HG02642 (cell line): ENCODE measurements around the gene HSD3B7.
A peak's percentile ranks its signal among the peaks of the same experiment; 100 is the strongest.
"Not testable (repeated sequence)": the region's sequence is repeated elsewhere in the genome, so short reads cannot be mapped to it uniquely, and the experiment has no call there.

Experiments used
- ATAC-seq: cut with Tn5 transposase; IDR thresholded peaks from one replicate; pipeline ENCODE4 v1.9.1; 2021; ENCODE audit warnings: mild to moderate bottlenecking; ENCODE audit not compliant: unreplicated experiment, poor library complexity

Gene HSD3B7

GRCh38 chr16:31017756-31018155, 32.7 kb downstream of the HSD3B7 start:
- ATAC-seq: not testable (repeated sequence)

DNA sequence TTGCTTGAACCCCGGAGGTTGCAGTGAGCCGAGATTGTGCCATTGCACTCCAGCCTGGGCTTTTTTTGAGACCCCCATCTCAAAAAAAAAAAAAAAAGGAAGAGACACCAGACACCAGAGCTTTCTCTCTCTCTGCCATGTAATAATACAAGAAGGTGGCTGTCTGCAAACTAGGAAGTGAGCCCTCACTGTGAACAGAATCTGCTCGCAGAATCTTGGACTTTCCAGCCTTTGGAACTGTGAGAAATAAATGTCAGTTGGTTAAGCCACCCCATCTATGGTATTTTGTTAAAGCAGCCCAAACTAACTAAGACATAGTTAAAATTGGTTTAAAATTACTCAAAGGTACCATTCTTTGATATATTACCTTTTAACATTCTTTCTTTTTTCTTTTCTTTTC, 35.5 kb downstream of the HSD3B7 start:
- ATAC-seq: no peak

- ATAC-seq: no peak
These were observed 37.7 kb downstream of the HSD3B7 start for GRCh38 chr16:31022544-31023251.

- ATAC-seq: no peak
These were observed 38.2 kb downstream of the HSD3B7 start for GRCh38 chr16:31023252-31023602.

DNA sequence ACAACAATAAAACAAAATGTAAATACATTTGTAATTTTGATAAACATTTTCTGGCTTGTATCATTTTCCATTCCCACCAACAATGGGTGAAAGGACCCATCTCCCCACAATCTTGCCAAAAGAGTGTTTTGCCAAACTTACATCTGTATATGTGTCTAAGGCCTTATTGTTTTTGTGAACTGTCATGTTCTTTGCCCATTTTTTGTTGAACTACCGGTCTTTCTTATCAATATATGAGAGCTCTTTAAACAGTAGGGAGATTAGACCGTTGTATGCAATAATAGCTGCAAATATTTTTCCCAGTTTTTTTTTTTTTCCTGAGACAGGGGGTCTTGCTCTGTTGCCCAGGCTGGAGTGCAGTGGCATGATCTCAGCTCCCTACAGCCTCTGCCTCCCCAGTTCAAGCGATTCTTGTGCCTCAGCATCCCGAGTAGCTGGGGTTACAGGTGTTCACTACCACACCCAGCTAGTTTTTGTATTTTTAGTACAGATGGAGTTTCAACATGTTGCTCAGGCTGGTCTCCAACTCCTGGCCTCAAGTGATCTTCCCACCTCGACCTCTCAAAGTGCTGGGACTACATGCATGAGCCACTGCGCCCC, 38.7 kb downstream of the HSD3B7 start:
- no peak for ATAC-seq

GRCh38 chr16:31025339-31025738, 40.3 kb downstream of the HSD3B7 start:
- ATAC-seq: no peak

DNA sequence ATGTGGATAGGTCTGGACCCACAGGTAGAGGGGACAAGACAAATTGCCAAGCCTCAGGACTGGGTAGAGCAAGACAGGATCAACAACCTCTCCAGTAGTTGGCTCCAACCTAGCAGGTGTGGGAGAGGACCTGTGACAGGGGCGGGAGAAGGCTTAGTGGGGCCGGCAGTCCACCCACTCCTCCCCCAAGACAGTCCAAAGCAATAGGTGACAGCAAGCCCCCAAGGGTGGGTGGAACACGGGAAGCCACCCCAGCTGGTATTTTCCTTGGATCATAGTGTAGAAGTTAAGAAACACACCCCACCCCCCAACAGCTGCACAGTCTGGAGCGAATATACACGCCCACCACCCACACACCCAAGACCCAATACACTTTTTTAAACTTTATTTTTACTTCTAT, 44.3 kb downstream of the HSD3B7 start:
- ATAC-seq: no peak

GRCh38 chr16:31031276-31031675, 46.3 kb downstream of the HSD3B7 start:
- ATAC-seq: no peak

DNA sequence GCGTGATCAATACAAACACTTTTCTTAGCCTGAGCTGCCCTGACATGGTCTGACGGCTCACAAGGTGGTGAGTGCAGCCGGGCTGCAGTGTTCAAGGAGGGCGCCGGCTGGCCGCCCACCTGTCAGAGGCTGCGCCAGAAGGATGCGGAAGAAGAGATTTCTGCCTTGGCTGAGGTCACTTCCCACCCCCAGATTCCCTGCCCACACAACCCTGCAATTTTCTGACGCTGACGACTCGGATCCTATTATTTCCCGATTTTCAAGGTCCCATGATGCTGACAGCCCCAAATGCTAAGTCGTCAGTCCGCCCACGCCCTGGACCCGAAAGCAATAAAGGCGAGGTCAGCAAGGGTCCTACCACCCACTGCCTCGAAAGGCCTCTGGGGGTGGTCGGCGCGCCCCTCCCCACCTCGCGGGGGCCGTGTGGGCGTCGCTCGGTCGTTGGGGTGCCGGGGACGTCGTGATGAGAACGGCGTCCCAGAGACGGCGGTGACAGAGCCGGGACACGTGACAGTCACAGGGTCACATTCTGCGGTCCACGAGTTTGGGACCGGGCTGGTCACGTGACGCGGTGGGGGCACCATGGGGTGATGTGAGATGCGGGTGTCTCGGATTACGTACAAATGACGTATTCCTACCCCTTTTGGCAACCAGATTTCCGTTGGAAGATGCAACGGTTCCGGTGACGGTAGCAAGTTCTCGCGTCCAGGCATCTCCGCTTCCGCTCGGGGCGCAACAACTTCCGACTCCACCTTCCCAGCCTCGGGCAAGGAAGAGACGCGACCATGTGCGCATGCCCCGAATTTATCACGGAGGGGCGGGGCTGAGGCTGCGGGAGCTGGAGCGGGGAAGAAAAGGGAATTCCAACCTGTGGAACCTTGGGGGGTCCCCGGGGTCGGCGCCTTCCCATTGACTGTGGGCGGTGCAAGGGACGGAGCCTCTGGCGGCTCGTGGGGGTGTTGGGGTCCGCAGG, 48.0 kb downstream of the HSD3B7 start, which contains the start of gene STX4:
STX4 (plus strand) TSS at position 823 of the 973 bp plus-strand sequence. CDS start 248 bp downstream, outside the sequence.
- ATAC-seq: peak; percentile 78

- ATAC-seq: peak; percentile 48
These were observed 48.9 kb downstream of the HSD3B7 start for GRCh38 chr16:31033709-31034492.

DNA sequence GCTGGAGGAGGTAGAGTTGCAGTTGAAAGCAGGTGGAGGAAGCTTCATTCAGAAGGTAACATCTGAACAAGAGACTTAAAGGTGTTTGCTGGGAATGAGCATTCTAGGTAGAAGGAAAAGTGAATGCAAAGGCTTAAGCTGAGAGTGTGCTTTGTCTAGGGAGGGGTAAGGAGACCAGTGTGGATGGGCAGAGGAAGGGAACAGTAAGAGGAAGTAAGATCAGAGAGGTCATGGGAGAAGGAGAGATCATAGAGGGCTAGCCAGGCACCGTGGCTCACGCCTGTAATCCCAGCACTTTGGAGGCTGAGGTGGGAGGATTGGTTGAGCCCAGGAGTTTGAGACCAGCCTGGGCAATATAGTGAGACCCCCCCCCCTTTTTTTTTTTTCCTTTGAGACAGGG, 51.7 kb downstream of the HSD3B7 start:
- no peak for ATAC-seq
